Endometrium (tissue), 2 donors: ENCODE results near the gene CNNM1.

Experiments used
- FAIRE-seq: peaks from 2 replicates; lab custom pipeline; 2012; peaks lifted over from hg19 to GRCh38; lab: Jason Lieb, UNC
- donor health status: control.
- donor health status: control.

Gene CNNM1

GRCh38 chr10:99329304-99329553 is at the start of gene CNNM1:
Gene CNNM1, plus strand, starts transcription at chr10:99329356. Its CDS starts 32 bp downstream, at chr10:99329388.
- FAIRE-seq: no peak

DNA sequence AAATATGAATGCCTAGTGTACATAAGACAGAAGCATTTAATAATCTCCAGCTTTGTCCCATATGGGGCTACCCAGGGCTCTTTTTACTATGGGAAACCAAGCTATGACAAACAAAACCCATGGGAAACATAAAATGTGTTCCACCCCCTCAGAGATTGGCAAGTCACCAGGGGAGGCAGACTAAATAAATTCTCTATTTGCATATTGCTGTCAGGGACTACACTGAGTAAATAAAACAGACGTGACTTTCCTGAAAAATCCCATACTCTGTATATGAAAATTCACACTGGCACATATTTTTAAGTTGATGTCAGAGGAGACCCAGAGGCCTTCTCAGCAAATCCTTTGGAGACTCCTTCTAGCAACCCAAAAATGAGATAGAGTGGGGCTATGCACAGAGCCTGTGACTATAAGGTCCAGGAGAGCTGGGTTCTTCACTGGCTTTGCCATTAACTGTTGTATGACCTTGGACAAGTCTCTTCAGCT is 49.5 kb upstream of the CNNM1 start:
- FAIRE-seq: no peak

DNA sequence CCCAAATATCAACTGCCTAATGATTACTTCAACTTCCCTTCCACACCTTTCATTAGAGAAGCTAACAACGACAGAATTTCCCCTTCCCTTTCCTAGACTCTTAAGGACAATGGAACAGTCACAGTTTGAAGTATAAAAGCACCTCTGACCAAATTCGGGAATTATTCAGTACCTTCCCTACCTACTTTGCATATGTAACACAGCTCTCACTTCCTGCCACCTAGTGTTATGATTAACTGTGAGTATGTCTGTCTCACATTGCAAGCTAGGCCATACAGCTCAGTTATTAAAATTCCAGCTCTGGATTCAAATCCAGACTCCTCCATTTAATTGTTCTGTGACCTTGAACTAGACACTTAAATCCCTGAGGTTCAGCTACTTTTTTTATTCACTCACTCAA is 48.7 kb upstream of the CNNM1 start:
- FAIRE-seq: no peak

GRCh38 chr10:99285881-99286280 is 43.3 kb upstream of the CNNM1 start:
- no peak for FAIRE-seq

GRCh38 chr10:99290306-99290705 is 38.9 kb upstream of the CNNM1 start:
- FAIRE-seq: no peak

- FAIRE-seq: peak; percentile 87
These were observed 37.0 kb upstream of the CNNM1 start for GRCh38 chr10:99292159-99292558.

DNA sequence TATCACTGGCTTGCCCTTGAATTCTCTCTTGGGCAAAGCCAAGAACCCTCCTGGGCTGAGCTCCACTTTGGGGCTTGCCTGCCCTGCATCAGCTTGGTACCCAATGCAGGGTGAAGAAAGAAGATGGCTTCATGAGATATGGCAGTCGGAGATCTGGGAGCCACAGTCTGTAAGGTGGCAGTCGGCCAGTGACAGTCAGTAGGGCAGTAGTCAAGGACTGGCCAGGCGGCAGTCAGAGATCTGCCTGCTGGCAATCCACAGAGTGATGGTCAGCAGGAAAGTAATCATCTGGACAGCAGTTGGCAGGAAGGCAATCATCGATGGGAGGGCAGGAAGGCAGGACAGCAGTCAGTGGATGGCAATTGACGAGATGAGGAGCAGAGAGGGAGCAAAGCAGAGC is 32.6 kb upstream of the CNNM1 start:
- no peak for FAIRE-seq

DNA sequence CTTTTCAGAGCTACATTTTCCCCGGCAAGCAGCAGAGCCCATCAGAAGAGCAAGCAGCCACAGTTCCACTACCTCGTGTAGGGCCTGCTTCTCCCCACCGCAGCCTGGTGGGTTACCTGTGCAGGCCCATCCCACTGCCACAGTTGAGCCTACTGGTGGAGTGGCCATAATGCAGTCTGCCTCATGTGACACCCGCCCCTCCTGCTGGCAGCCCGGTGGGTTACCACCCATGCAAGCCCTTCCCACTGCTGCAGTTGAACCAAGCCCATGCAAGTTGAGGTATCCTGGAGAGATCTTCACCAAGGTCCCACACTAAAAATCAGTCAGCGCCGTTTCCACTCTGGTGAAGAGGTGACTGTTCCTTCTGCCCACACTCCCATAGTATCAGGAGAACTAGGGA is 32.1 kb upstream of the CNNM1 start:
- FAIRE-seq: no peak

DNA sequence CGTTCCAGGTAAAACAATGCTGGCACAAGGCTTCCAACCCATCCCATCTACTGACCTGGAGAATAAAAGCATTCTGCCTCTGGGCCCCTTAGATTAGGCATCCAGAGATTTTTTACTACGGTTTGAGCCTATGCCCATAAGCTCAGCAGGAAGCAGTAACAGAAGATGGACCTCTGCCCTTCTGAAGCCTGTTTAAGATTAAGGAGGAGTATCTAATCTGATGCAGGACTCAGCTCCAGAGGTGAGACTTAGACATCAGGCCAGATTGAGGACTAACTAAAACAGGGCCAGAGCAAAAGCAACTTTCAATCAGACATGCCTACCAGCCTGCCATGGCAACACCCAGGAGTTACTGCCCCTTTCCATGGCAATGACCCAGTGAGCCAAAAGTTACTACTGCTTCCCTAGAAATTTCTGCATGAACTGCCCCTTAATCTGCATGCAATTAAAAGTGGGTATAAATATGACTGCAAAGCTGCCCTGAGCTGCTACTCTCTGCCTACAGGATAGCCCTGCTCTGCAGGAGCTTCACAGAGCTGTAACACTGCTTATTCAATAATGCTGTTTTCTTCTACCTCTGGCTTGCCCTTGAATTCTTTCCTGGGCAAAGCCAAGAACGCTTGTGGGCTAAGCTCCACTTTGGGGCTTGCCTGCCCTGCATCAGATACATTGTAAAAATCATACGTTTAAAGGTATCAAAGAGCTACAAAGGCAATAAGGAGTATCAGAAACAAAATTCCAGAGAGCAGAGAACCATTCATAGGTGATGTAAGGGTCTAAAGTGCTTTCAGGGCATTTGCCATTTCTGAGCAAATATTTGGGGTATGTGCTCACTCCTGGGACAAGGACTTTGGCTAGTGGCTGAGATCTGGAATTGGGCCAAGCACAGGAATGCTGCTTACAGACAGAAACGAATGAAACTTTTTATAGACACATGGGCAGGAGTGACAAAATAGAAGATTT is 25.0 kb upstream of the CNNM1 start:
- no peak for FAIRE-seq

DNA sequence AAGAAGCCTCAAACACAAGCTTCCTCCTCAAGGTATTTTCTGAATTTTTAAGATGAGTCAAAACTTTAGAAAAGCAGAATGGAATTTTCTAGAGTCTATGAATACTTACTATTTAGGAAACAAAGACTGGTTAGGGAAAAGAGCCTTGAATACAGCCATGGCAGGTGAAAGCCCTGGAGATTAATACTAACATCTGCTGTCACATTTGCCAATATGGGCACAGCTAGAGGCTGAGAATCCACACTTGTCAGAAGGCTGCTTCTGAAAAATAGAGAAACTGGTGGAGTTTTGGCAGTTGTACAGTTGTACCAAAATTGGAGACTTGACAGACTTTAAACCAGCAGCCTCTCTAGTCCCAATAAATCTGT is 24.3 kb upstream of the CNNM1 start:
- FAIRE-seq: no peak

GRCh38 chr10:99312501-99312900 is 16.7 kb upstream of the CNNM1 start:
- FAIRE-seq: no peak

- no peak for FAIRE-seq
These were observed 13.3 kb upstream of the CNNM1 start for GRCh38 chr10:99315853-99316252.

DNA sequence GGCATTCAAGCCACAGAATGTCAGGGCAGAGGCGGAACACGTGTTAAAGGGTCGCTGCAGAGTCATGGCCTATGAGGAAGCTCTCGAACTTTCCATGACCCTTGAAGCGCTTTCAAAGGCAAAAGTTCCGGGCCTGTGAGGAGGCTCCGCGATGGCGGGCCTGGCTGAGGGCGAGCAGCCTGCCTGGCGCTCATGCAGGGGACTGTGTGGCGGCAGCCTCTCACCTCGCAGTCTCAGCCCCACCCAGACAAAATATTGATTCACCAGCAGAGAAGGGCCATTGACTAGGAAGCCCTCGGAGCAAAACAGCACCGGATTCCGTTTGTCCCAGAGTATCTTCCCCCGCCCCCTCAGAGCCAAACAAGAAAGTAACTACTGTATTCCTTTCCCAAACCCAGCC is 12.8 kb upstream of the CNNM1 start:
- FAIRE-seq: no peak

DNA sequence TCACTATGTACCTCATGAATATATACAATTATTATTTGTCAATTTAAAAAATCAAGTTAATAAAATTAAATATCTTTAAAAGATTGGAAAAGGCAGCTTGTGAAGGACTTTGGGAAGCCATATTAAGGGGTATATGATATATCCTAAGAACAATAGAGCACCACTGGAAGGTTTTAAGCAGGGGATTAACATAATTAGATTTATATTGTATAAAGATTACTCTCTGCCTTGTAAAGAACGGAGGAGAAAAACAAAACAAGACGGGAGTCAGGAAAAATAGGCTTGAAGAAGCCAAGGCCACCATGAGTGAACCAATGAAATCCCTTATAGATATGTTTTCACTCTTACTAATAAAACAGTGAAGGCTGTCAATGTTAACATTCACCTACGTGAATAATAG is 11.1 kb upstream of the CNNM1 start:
- FAIRE-seq: no peak

- FAIRE-seq: no peak
These were observed 10.7 kb upstream of the CNNM1 start for GRCh38 chr10:99318475-99318874.

- FAIRE-seq: no peak
These were observed 3.9 kb upstream of the CNNM1 start for GRCh38 chr10:99325281-99325680.

GRCh38 chr10:99326871-99327270 is 2.3 kb upstream of the CNNM1 start:
- no peak for FAIRE-seq

DNA sequence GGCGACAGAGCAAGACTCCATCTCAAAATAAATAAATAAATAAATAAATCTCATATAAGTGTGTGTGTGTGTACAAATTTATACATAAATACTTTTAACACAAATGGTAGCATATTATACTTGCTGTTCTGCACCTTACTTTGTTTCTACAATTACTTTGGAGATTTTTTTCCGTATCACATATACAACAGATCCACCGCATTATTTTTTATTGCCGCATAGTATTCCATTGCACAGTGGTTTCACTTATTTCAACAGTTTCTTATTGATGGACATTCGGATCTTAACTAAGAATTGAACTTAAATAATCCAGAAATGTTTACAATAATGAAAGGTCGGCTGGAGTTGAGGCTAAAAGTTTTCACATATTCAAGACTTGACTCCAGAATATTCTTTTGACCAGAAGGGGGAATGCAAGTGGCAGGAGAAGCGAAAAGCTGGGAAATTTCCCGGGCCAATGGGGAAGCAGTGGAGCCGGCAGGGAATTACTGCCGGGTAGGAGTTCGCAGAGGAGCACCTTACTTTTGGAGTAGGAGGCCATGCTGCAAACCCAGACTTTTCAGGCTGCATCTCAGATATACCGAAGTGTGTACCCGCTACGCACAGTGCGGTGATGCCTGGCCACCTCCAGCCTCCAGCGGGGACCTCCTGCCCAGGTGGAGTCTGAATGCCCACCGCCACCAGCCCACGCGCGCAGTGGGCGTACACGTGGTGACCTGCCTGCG is 415 bp upstream of the CNNM1 start:
- no peak for FAIRE-seq

- FAIRE-seq: no peak
These were observed 594 bp downstream of the CNNM1 start for GRCh38 chr10:99329554-99330346.

- FAIRE-seq: no peak
These were observed 1.3 kb downstream of the CNNM1 start for GRCh38 chr10:99330347-99330924.

DNA sequence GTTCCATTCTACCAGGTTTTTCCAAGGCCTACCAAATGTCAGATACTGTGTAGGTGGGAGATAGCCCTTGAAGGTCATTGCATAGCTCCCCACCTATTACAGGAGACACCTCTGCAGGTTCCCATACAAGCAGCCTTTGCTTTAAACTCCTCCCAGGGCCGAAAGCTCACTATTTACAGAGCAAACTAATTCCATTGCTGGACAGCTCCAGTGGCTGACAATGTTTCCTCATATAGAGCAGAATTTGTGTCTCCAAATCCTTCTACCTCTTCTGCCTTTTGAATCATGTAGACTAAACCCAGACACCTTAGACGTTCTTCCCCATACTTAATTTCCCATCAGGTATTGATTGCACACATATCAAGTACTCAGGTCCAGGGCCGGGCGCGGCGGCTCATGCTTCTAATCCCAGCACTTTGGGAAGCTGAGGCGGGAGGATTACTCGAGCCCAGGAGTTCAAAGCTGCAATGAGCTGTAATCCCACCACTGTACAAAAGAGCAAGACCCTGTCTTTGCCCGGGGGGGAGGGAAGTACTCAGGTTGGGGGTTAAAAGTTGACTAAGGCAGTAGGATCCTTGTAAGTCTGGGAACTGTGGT is 2.1 kb downstream of the CNNM1 start:
- FAIRE-seq: no peak

- FAIRE-seq: no peak
These were observed 8.2 kb downstream of the CNNM1 start for GRCh38 chr10:99337311-99337811.
